SK-N-SH (cell line): ENCODE measurements around the gene ENTPD2. TPM values are rescaled to one million over a fixed set of nuclear protein-coding genes. Genes with fewer than 3 reads are reported as not detected.

Source experiments
- CTCF ChIA-PET: fragments of 300-600, 350-600 bp; formaldehyde crosslinking; extraction: SDS; loops from one replicate; lab custom pipeline; 2021; lab: Yijun Ruan, JAX
- POLR2A ChIA-PET: fragments of 350-600 bp; sonication (Branson Sonifier 250); formaldehyde crosslinking; extraction: SDS; loops from one replicate; lab custom pipeline; 2020; ENCODE audit warnings: antibody characterized with exemption, inconsistent platforms; lab: Yijun Ruan, JAX
- DNase-seq: peaks from one replicate; pipeline ENCODE4 v3.0.0; 2012
- H2AFZ ChIP-seq: fragments of 200-600 bp; sonication (generic); 2 replicates; pipeline ENCODE4 v1.8.1; 2016; ENCODE audit warnings: antibody characterized with exemption, mild to moderate bottlenecking, low read depth
- H3F3A ChIP-seq: fragments of 200-600 bp; sonication (generic); replicated peaks from 2 replicates; pipeline ENCODE3; 2016; ENCODE audit warnings: antibody characterized with exemption, mild to moderate bottlenecking; ENCODE audit not compliant: insufficient read depth
- H3K27ac ChIP-seq, 2 experiments: fragments of 200-500 bp in 1 of 2; fragments of 200-600 bp in 1 of 2; sonication (Bioruptor generic) in 1 of 2; sonication (generic), shearing (Covaris generic) in 1 of 2; 2 replicates each; pipeline versions ENCODE4 v1.5.1 to v1.6.1; 2014 to 2016; ENCODE audit warnings: low read depth in 2 of 2, inconsistent platforms in 1 of 2, low read length in 1 of 2, mild to moderate bottlenecking in 1 of 2, mixed read lengths in 1 of 2
- H3K27me3 ChIP-seq: fragments of 200-600 bp; sonication (generic), shearing (Covaris generic); 2 replicates; pipeline ENCODE4 v1.6.1; 2016; ENCODE audit warnings: mixed run types; ENCODE audit not compliant: insufficient read depth
- H3K36me3 ChIP-seq, 2 experiments: fragments of 200-500 bp in 1 of 2; fragments of 200-600 bp in 1 of 2; sonication (Bioruptor generic) in 1 of 2; sonication (generic) in 1 of 2; replicated peaks in 1 of 2; 2 replicates each; pipeline versions ENCODE3 to v1.5.1; 2014 to 2016; ENCODE audit warnings: low read length in 1 of 2, mild to moderate bottlenecking in 1 of 2; ENCODE audit not compliant: insufficient read depth in 2 of 2, control insufficient read depth in 1 of 2
- H3K4me1 ChIP-seq, 2 experiments: fragments of 200-500 bp in 1 of 2; fragments of 200-600 bp in 1 of 2; sonication (Bioruptor generic) in 1 of 2; sonication (generic), shearing (Covaris generic) in 1 of 2; 2 replicates each; pipeline versions ENCODE4 v1.5.1 to v1.6.1; 2014 to 2016; ENCODE audit warnings: low read depth in 1 of 2, low read length in 1 of 2, mixed run types in 1 of 2; ENCODE audit not compliant: insufficient read depth in 2 of 2, control insufficient read depth in 1 of 2
- H3K4me2 ChIP-seq: fragments of 200-600 bp; sonication (generic), shearing (Covaris generic); 2 replicates; pipeline ENCODE4 v1.6.1; 2017; ENCODE audit warnings: mixed run types
- H3K4me3 ChIP-seq, 2 experiments: fragments of 200-500 bp in 1 of 2; fragments of 200-600 bp in 1 of 2; sonication (Bioruptor generic) in 1 of 2; sonication (generic), shearing (Covaris generic) in 1 of 2; 2 replicates each; pipeline versions ENCODE4 v1.5.1 to v1.8.1; 2014 to 2016; ENCODE audit warnings: low read depth in 2 of 2, inconsistent platforms in 1 of 2, low read length in 1 of 2, mild to moderate bottlenecking in 1 of 2, mixed read lengths in 1 of 2, moderate library complexity in 1 of 2
- H3K79me2 ChIP-seq: fragments of 200-600 bp; sonication (generic); 2 replicates; pipeline ENCODE4 v1.8.1; 2017; ENCODE audit warnings: mild to moderate bottlenecking; ENCODE audit not compliant: insufficient read depth
- H3K9ac ChIP-seq: fragments of 200-600 bp; sonication (generic); 2 replicates; pipeline ENCODE4 v1.6.1; 2017; ENCODE audit warnings: mixed run types
- H3K9me2 ChIP-seq: fragments of 200-600 bp; sonication (generic); 2 replicates; pipeline ENCODE4 v1.6.1; 2017; ENCODE audit warnings: mixed run types
- H3K9me3 ChIP-seq: fragments of 200-600 bp; sonication (generic); 2 replicates; pipeline ENCODE4 v1.6.1; 2017; ENCODE audit warnings: mixed run types, mild to moderate bottlenecking, moderate library complexity
- H4K20me1 ChIP-seq: fragments of 200-600 bp; sonication (generic); 2 replicates; pipeline ENCODE4 v1.6.1; 2017; ENCODE audit warnings: mild to moderate bottlenecking, mixed run types; ENCODE audit not compliant: insufficient read depth
- CTCF ChIP-seq: fragments of 200-600 bp; sonication (generic); IDR thresholded peaks from 2 replicates; pipeline ENCODE4 v1.6.1; 2017; ENCODE audit warnings: antibody characterized with exemption, mild to moderate bottlenecking, moderate library complexity
- EP300 ChIP-seq, 2 experiments: IDR thresholded peaks; 2 replicates each; pipeline versions ENCODE4 v1.4.0 to v1.6.1; 2012; ENCODE audit warnings: borderline replicate concordance in 1 of 2, low read depth in 1 of 2, low read length in 1 of 2
- EZH2phosphoT487 ChIP-seq: fragments of 200-600 bp; sonication (generic); IDR thresholded peaks from 2 replicates; pipeline ENCODE4 v1.6.1; 2017; ENCODE audit warnings: low read depth, mixed run types, mild to moderate bottlenecking, antibody characterized with exemption, moderate library complexity, borderline replicate concordance
- FOSL2 ChIP-seq: IDR thresholded peaks from 2 replicates; pipeline ENCODE4 v1.4.0; 2012; ENCODE audit warnings: low read depth, mild to moderate bottlenecking, moderate library complexity, borderline replicate concordance
- FOXM1 ChIP-seq: IDR thresholded peaks from 2 replicates; pipeline ENCODE4 v1.4.0; 2012; ENCODE audit warnings: low read depth, mild to moderate bottlenecking
- IRF3 ChIP-seq: fragments of 150-350 bp; IDR thresholded peaks from 2 replicates; pipeline ENCODE4 v1.6.1; 2016; ENCODE audit warnings: mild to moderate bottlenecking, low read depth, low read length
- MAX ChIP-seq: IDR thresholded peaks from 2 replicates; pipeline ENCODE4 v1.4.0; 2012; ENCODE audit warnings: low read depth
- MEF2A ChIP-seq: IDR thresholded peaks from 2 replicates; pipeline ENCODE4 v1.4.0; 2012; ENCODE audit warnings: low read depth, borderline replicate concordance
- MXI1 ChIP-seq: IDR thresholded peaks from 2 replicates; pipeline ENCODE4 v1.6.1; 2012; ENCODE audit warnings: mild to moderate bottlenecking, low read depth, low read length, improper control_type of control experiment
- NFIC ChIP-seq: IDR thresholded peaks from 2 replicates; pipeline ENCODE4 v1.4.0; 2012; ENCODE audit warnings: borderline replicate concordance
- NRF1 ChIP-seq: IDR thresholded peaks from 2 replicates; pipeline ENCODE4 v1.6.1; 2012; ENCODE audit warnings: low read depth, mild to moderate bottlenecking, low read length
- PBX3 ChIP-seq: IDR thresholded peaks from 2 replicates; pipeline ENCODE4; 2012
- POLR2AphosphoS5 ChIP-seq: IDR thresholded peaks from 2 replicates; pipeline ENCODE4 v1.6.1; 2012; ENCODE audit warnings: low read depth, low read length
- RAD21 ChIP-seq: IDR thresholded peaks from 2 replicates; pipeline ENCODE4 v1.6.1; 2012; ENCODE audit warnings: mild to moderate bottlenecking, low read length
- RFX5 ChIP-seq: IDR thresholded peaks from 2 replicates; pipeline ENCODE4 v1.6.1; 2012; ENCODE audit warnings: mild to moderate bottlenecking, improper control_type of control experiment, low read length
- RXRA ChIP-seq: IDR thresholded peaks from 2 replicates; pipeline ENCODE4 v1.4.0; 2012; ENCODE audit warnings: low read depth, mild to moderate bottlenecking, borderline replicate concordance
- SIN3A ChIP-seq: IDR thresholded peaks from 2 replicates; pipeline ENCODE4 v1.6.1; 2012; ENCODE audit warnings: low read depth, mild to moderate bottlenecking, low read length, moderate library complexity, borderline replicate concordance
- SMC3 ChIP-seq: IDR thresholded peaks from 2 replicates; pipeline ENCODE4 v1.6.1; 2012; ENCODE audit warnings: low read depth, low read length, improper control_type of control experiment
- TCF12 ChIP-seq: IDR thresholded peaks from 2 replicates; pipeline ENCODE4 v1.4.0; 2012
- TEAD4 ChIP-seq: IDR thresholded peaks from 2 replicates; pipeline ENCODE4 v1.4.0; 2012; ENCODE audit warnings: mild to moderate bottlenecking, borderline replicate concordance; ENCODE audit not compliant: insufficient read depth
- YY1 ChIP-seq: IDR thresholded peaks from 2 replicates; pipeline ENCODE4 v1.4.0; 2012; ENCODE audit warnings: low read depth, mild to moderate bottlenecking
- WGBS: methylation state at CpG from one replicate; pipeline ENCODE4 v1.1.6; 2017; ENCODE audit warnings: low lambda C conversion rate; 5-methylcytosine and 5-hydroxymethylcytosine counted together
- polyA plus RNA-seq, 3 experiments: library from polyadenylated mRNA; depleted of rRNA; stranded (reverse); fragments of >200 nt; gene quantifications; 2 replicates each; pipeline ENCODE4 v1.2.3, GENCODE V29; 2012

ENTPD2 gene
- polyA plus RNA-seq, 1 of the 3 experiments (the other 2 are of a cell fraction), result not detected

- H3K27me3 ChIP-seq, result no peaks in the 10 kb centered on the region
- no peaks in the 10 kb centered on the region for H3K79me2 ChIP-seq
- H3K9me3 ChIP-seq, result no peaks in the 10 kb centered on the region
- no peak overlapping the region for H3K4me3 ChIP-seq
- no peak for TF ChIP-seq CTCF
- TF ChIP-seq RFX5, result no peak
- TF ChIP-seq TCF12, result no peak
- TF ChIP-seq TEAD4, result no peak
- TF ChIP-seq MXI1, result no peak
- TF ChIP-seq NRF1, result no peak
- no peak for TF ChIP-seq EZH2phosphoT487
- TF ChIP-seq SIN3A, result no peak
- no peak for TF ChIP-seq POLR2AphosphoS5
- TF ChIP-seq NFIC, result no peak
- TF ChIP-seq RAD21, result no peak
- no peak overlapping the region for H3K9ac ChIP-seq
- no peak overlapping the region for H3K4me2 ChIP-seq
- 88% methylated on average over 11 of the region's 36 CpGs for WGBS
- no peak overlapping the region for H2AFZ ChIP-seq
- peaks cover 26% of the 10 kb centered on the region for H4K20me1 ChIP-seq
- POLR2A ChIA-PET, result interaction anchor here (1.9 kb wide), 1 partner anchor 13 kb away, joined by 7 read pairs; no protein-coding TSS in a partner anchor
- DNase-seq, result no peak
- peaks cover 3% of the 10 kb centered on the region for H3F3A ChIP-seq
- peaks cover 0 to 17% of the 10 kb centered on the region in 2 experiments for H3K36me3 ChIP-seq
- H3K4me1 ChIP-seq, result peaks cover 11 to 20% of the 10 kb centered on the region in 2 experiments; a peak in 2 of 4 replicates
- H3K27ac ChIP-seq, result no peak overlapping the region
- CTCF ChIA-PET, result interaction anchor here (0.7 to 19.8 kb wide), 4 partner anchors 8 to 22 kb away, joined by 3 to 803 read pairs (median 84); partner anchors contain the start of genes ABCA2 and SAPCD2
- no peaks in the 10 kb centered on the region for H3K9me2 ChIP-seq
Observed at GRCh38 chr9:137042751-137043727, 10.8 kb downstream of the ENTPD2 start.

- H3K27ac ChIP-seq, result no peak overlapping the region
- WGBS, result 62% methylated on average over 7 of the region's 16 CpGs
- H3K9ac ChIP-seq, result no peak overlapping the region
- peaks cover under 1% of the 10 kb centered on the region for H3F3A ChIP-seq
- no peak overlapping the region for H2AFZ ChIP-seq
- H3K79me2 ChIP-seq, result no peaks in the 10 kb centered on the region
- H3K4me1 ChIP-seq, result peaks cover 11 to 20% of the 10 kb centered on the region in 2 experiments; a peak in 2 of 4 replicates
- H3K9me2 ChIP-seq, result no peaks in the 10 kb centered on the region
- no peak for DNase-seq
- peaks cover 0 to 19% of the 10 kb centered on the region in 2 experiments for H3K36me3 ChIP-seq
- no peak overlapping the region for H3K4me3 ChIP-seq
- no peaks in the 10 kb centered on the region for H3K27me3 ChIP-seq
- no peak overlapping the region for H3K4me2 ChIP-seq
- H3K9me3 ChIP-seq, result no peaks in the 10 kb centered on the region
- H4K20me1 ChIP-seq, result peaks cover 21% of the 10 kb centered on the region
- CTCF ChIA-PET, result interaction anchor here (1.0 to 19.8 kb wide), 3 partner anchors 9 to 198 kb away, joined by 4 to 803 read pairs (median 4); partner anchors contain the start of genes AJM1 and SAPCD2
- POLR2A ChIA-PET, result no interaction called here
- TF ChIP-seq FOSL2 (no peak), SMC3 (no peak), MEF2A (no peak), RXRA (no peak), IRF3 (no peak), POLR2AphosphoS5 (no peak), MAX (no peak), FOXM1 (no peak), YY1 (no peak), EP300 (IDR thresholded peaks at IDR 0.05; ENCODE audit: borderline replicate concordance in 1 of 2, low read depth in 1 of 2, low read length in 1 of 2) (no peak), NRF1 (no peak), PBX3 (no peak), NFIC (no peak)
Observed at GRCh38 chr9:137041124-137041523, 12.7 kb downstream of the ENTPD2 start.
